IMR-90 (cell line): ENCODE results near the gene NCDN.

ENCODE experiments used
- BHLHE40 ChIP-seq: fragments of 150-350 bp; IDR thresholded peaks from 2 replicates; pipeline ENCODE4 v1.6.1; 2016; ENCODE audit warnings: mild to moderate bottlenecking, low read depth, low read length
- CEBPB ChIP-seq: IDR thresholded peaks from 2 replicates; pipeline ENCODE4 v1.6.1; 2012; ENCODE audit warnings: low read depth, low read length, improper control_type of control experiment
- CTCF ChIP-seq: conservative IDR thresholded peaks from 2 replicates; pipeline ENCODE4 v1.5.1; 2012; ENCODE audit warnings: mild to moderate bottlenecking, low read depth, low read length, improper control_type of control experiment
- NFE2L2 ChIP-seq: fragments of 150-350 bp; IDR thresholded peaks from 2 replicates; pipeline ENCODE4 v1.6.1; 2016; ENCODE audit warnings: low read depth, mild to moderate bottlenecking, low read length
- POLR2A ChIP-seq: IDR thresholded peaks from 2 replicates; pipeline ENCODE4 v1.6.1; 2012; ENCODE audit warnings: mild to moderate bottlenecking, low read depth, low read length
- RAD21 ChIP-seq: IDR thresholded peaks from 2 replicates; pipeline ENCODE4 v1.6.1; 2012; ENCODE audit warnings: low read length, improper control_type of control experiment
- RCOR1 ChIP-seq: IDR thresholded peaks from 2 replicates; pipeline ENCODE4 v1.6.1; 2012; ENCODE audit warnings: mild to moderate bottlenecking, low read length, improper control_type of control experiment; ENCODE audit not compliant: insufficient replicate concordance
- TF ChIP-seq, protein P1 (sequence below): fragments of 150-350 bp; IDR thresholded peaks from 2 replicates; pipeline ENCODE4 v1.6.1; 2016; ENCODE audit warnings: low read depth, mild to moderate bottlenecking, low read length, moderate library complexity, borderline replicate concordance

GRCh38 chr1:35533586-35533985 is 24.0 kb upstream of the NCDN start:
- TF ChIP-seq CTCF (no peak), BHLHE40 (no peak), RAD21 (no peak), RCOR1 (no peak), NFE2L2 (no peak), POLR2A (no peak), CEBPB (no peak)
- TF ChIP-seq, protein P1, sequence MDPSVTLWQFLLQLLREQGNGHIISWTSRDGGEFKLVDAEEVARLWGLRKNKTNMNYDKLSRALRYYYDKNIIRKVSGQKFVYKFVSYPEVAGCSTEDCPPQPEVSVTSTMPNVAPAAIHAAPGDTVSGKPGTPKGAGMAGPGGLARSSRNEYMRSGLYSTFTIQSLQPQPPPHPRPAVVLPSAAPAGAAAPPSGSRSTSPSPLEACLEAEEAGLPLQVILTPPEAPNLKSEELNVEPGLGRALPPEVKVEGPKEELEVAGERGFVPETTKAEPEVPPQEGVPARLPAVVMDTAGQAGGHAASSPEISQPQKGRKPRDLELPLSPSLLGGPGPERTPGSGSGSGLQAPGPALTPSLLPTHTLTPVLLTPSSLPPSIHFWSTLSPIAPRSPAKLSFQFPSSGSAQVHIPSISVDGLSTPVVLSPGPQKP: no peak
